SU-DHL-6 (cell line): ENCODE data around the gene CST9.

Experiments
- H2AFZ ChIP-seq: fragments of 200-600 bp; sonication (generic); 2 replicates; pipeline ENCODE4 v1.6.1; 2014; ENCODE audit warnings: low read depth, mild to moderate bottlenecking, moderate library complexity, mixed read lengths, antibody characterized with exemption, low read length; ENCODE audit not compliant: severe bottlenecking
- H3F3A ChIP-seq: fragments of 200-600 bp; shearing (Covaris generic); 2 replicates; pipeline ENCODE4 v1.6.0; 2016; ENCODE audit warnings: antibody characterized with exemption, mild to moderate bottlenecking; ENCODE audit not compliant: insufficient read depth
- H3K27ac ChIP-seq: fragments of 200-600 bp; sonication (generic); 2 replicates; pipeline ENCODE4 v1.5.1; 2016; ENCODE audit warnings: low read depth, mild to moderate bottlenecking, low read length, moderate library complexity, mixed read lengths
- H3K27me3 ChIP-seq: fragments of 200-600 bp; sonication (generic), shearing (Covaris generic); 2 replicates; pipeline ENCODE4 v1.6.0; 2014; ENCODE audit warnings: mild to moderate bottlenecking, low read length
- H3K36me3 ChIP-seq: fragments of 200-600 bp; sonication (generic); 2 replicates; pipeline ENCODE4 v1.6.1; 2014; ENCODE audit warnings: mild to moderate bottlenecking, low read length, mixed read lengths
- H3K4me2 ChIP-seq: fragments of 300-600, 200-600 bp; shearing (Covaris generic), sonication (generic); 2 replicates; pipeline ENCODE4 v1.6.0; 2014; ENCODE audit warnings: low read length, low read depth, mild to moderate bottlenecking; ENCODE audit not compliant: poor library complexity, severe bottlenecking
- H3K4me3 ChIP-seq: fragments of 200-600 bp; sonication (generic); 2 replicates; pipeline ENCODE4 v1.5.1; 2014; ENCODE audit warnings: antibody characterized with exemption, low read length, mild to moderate bottlenecking, mixed read lengths; ENCODE audit not compliant: insufficient read depth, poor library complexity, severe bottlenecking
- H3K79me2 ChIP-seq: fragments of 200-600 bp; sonication (generic); 2 replicates; pipeline ENCODE4 v1.6.1; 2014; ENCODE audit warnings: mild to moderate bottlenecking, low read length, moderate library complexity; ENCODE audit not compliant: insufficient read depth
- H3K9ac ChIP-seq: fragments of 200-600 bp; sonication (generic); 2 replicates; pipeline ENCODE4 v1.7.0; 2014; ENCODE audit warnings: mild to moderate bottlenecking, low read length
- H3K9me2 ChIP-seq: fragments of 200-600 bp; sonication (generic); replicated peaks from 2 replicates; pipeline ENCODE4 v1.6.1; 2014; ENCODE audit warnings: low read length; ENCODE audit not compliant: insufficient read depth
- H3K9me3 ChIP-seq: fragments of 200-600 bp; sonication (generic); 2 replicates; pipeline ENCODE4 v1.6.1; 2014; ENCODE audit warnings: low read length, mixed read lengths; ENCODE audit not compliant: insufficient read depth
- H4K20me1 ChIP-seq: fragments of 200-600 bp; sonication (generic); 2 replicates; pipeline ENCODE4 v1.6.1; 2014; ENCODE audit warnings: low read depth, mild to moderate bottlenecking, antibody characterized with exemption, low read length, moderate library complexity, mixed read lengths
- CTCF ChIP-seq: fragments of 200-600 bp; sonication (generic); IDR thresholded peaks from one replicate; pipeline ENCODE4 v1.5.1; 2017; ENCODE audit warnings: antibody characterized with exemption, mild to moderate bottlenecking, low read length, moderate library complexity; ENCODE audit not compliant: insufficient read depth, poor library complexity, severe bottlenecking
- EZH2phosphoT487 ChIP-seq: fragments of 200-600 bp; sonication (generic), shearing (Covaris generic); conservative IDR thresholded peaks from 2 replicates; pipeline ENCODE4 v1.6.1; 2018; ENCODE audit warnings: mild to moderate bottlenecking, antibody characterized with exemption, low read length, moderate library complexity, mixed read lengths

CST9 gene

GRCh38 chr20:23574977-23575376 lies 30.7 kb downstream of the CST9 start:
- H3K27ac ChIP-seq, result no peak overlapping the region
- TF ChIP-seq EZH2phosphoT487, result no peak
- H3K9me3 ChIP-seq, result no peaks in the 10 kb centered on the region
- no peaks in the 10 kb centered on the region for H3K9me2 ChIP-seq
- no peaks in the 10 kb centered on the region for H4K20me1 ChIP-seq
- H3K4me2 ChIP-seq, result no peak overlapping the region
- H3K9ac ChIP-seq, result no peak overlapping the region
- H2AFZ ChIP-seq, result no peak overlapping the region
- H3K4me3 ChIP-seq, result no peak overlapping the region
- H3K36me3 ChIP-seq, result no peaks in the 10 kb centered on the region
- no peaks in the 10 kb centered on the region for H3K27me3 ChIP-seq
- H3F3A ChIP-seq, result no peaks in the 10 kb centered on the region
- no peaks in the 10 kb centered on the region for H3K79me2 ChIP-seq

- no peaks in the 10 kb centered on the region for H3K9me2 ChIP-seq
- no peak overlapping the region for H2AFZ ChIP-seq
- H3K9me3 ChIP-seq, result no peaks in the 10 kb centered on the region
- H3K27ac ChIP-seq, result no peak overlapping the region
- no peak for TF ChIP-seq CTCF
- TF ChIP-seq EZH2phosphoT487, result no peak
- no peak overlapping the region for H3K9ac ChIP-seq
- H3F3A ChIP-seq, result no peaks in the 10 kb centered on the region
- H3K4me2 ChIP-seq, result no peak overlapping the region
- H3K36me3 ChIP-seq, result no peaks in the 10 kb centered on the region
- H3K79me2 ChIP-seq, result no peaks in the 10 kb centered on the region
- H3K27me3 ChIP-seq, result no peaks in the 10 kb centered on the region
- H4K20me1 ChIP-seq, result no peaks in the 10 kb centered on the region
- H3K4me3 ChIP-seq, result no peak overlapping the region
Observed at GRCh38 chr20:23570178-23570760, 35.4 kb downstream of the CST9 start.

- Histone ChIP-seq H2AFZ (no peak overlapping the region), H3K9me3 (no peaks in the 10 kb centered on the region), H3K9me2 (no peaks in the 10 kb centered on the region), H3K9ac (no peak overlapping the region), H3K27me3 (no peaks in the 10 kb centered on the region), H3K27ac (no peak overlapping the region), H4K20me1 (no peaks in the 10 kb centered on the region), H3K4me2 (no peak overlapping the region), H3K4me3 (no peak overlapping the region), H3K79me2 (no peaks in the 10 kb centered on the region), H3K36me3 (no peaks in the 10 kb centered on the region), H3F3A (no peaks in the 10 kb centered on the region)
- TF ChIP-seq EZH2phosphoT487, result no peak
- TF ChIP-seq CTCF, result no peak
Observed at GRCh38 chr20:23569570-23569969, 36.1 kb downstream of the CST9 start.

GRCh38 chr20:23568971-23569330 lies 36.8 kb downstream of the CST9 start:
- TF ChIP-seq EZH2phosphoT487 (no peak), CTCF (no peak)

More at GRCh38 chr20:23568971-23569330, 36.8 kb downstream of the CST9 start:
- H3K9me3 ChIP-seq, result no peaks in the 10 kb centered on the region
- no peak overlapping the region for H3K4me2 ChIP-seq
- no peak overlapping the region for H3K9ac ChIP-seq
- no peaks in the 10 kb centered on the region for H3K79me2 ChIP-seq
- H4K20me1 ChIP-seq, result no peaks in the 10 kb centered on the region
- no peak overlapping the region for H3K4me3 ChIP-seq
- no peaks in the 10 kb centered on the region for H3K9me2 ChIP-seq
- no peaks in the 10 kb centered on the region for H3F3A ChIP-seq
- no peak overlapping the region for H2AFZ ChIP-seq
- no peak overlapping the region for H3K27ac ChIP-seq
- no peaks in the 10 kb centered on the region for H3K27me3 ChIP-seq
- H3K36me3 ChIP-seq, result no peaks in the 10 kb centered on the region
